ENCODE measurements around the gene FHL5. TPM values are rescaled to one million over a fixed set of nuclear protein-coding genes. Genes with fewer than 3 reads are reported as not detected.

FHL5 gene
- polyA plus RNA-seq, 2 of the 4 experiments (the other 2 are of a cell fraction), result not detected

DNA sequence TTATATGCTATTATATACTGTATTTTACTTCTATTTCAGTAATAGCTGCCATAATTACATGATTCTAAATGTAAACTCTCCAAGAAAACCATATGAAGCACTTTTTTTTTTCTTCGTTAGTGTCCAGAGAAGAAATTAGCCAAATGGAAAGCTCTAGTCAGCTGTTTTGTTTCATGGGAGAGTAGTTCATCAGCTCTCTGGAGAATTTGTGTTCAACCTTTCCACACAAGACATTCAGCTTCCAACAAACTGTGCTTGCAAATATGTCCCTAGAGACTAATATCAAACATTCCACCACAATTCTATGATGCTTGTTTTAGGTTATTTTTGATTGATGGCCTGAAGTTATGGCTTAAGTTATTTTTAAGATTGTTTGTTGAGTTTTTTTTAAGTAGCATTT is 19.5 kb downstream of the FHL5 start:
- TF ChIP-seq, protein P1, sequence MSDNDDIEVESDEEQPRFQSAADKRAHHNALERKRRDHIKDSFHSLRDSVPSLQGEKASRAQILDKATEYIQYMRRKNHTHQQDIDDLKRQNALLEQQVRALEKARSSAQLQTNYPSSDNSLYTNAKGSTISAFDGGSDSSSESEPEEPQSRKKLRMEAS (IDR thresholded peaks at IDR 0.05), result no peak
- TF ChIP-seq NFE2L2 (conservative IDR thresholded peaks at IDR 0.05; ENCODE audit: low read length), result no peak
- TF ChIP-seq TFCP2L1 (CRISPR knock-in tag; IDR thresholded peaks at IDR 0.05), result no peak
- no peak for TF ChIP-seq MAZ (IDR thresholded peaks at IDR 0.05; ENCODE audit: borderline replicate concordance, low read depth, low read length)
- no peak for TF ChIP-seq GATA3 (IDR thresholded peaks at IDR 0.05; ENCODE audit: borderline replicate concordance)
- no peak for TF ChIP-seq HOXB13 (CRISPR knock-in tag; IDR thresholded peaks at IDR 0.05; ENCODE audit: low read depth)
- no peak for TF ChIP-seq HEYL (CRISPR knock-in tag; IDR thresholded peaks at IDR 0.05)
- TF ChIP-seq KDM1A (IDR thresholded peaks at IDR 0.05; ENCODE audit: low read depth), result no peak
- no peak for TF ChIP-seq RNF2 (IDR thresholded peaks at IDR 0.05; ENCODE audit: borderline replicate concordance, low read depth)
- no peak for TF ChIP-seq FOSL2 (IDR thresholded peaks at IDR 0.05)
- TF ChIP-seq FOSL2 (CRISPR knock-in tag; IDR thresholded peaks at IDR 0.05), result no peak
- no peak for TF ChIP-seq CEBPB (IDR thresholded peaks at IDR 0.05)
- TF ChIP-seq SMC3 (IDR thresholded peaks at IDR 0.05), result no peak
- ChIA-PET POLR2A (no interaction called here), CTCF (no interaction called here)
- no peaks in the 10 kb centered on the region for H3K9me3 ChIP-seq
- WGBS (ENCODE audit: missing lambda C conversion rate), result 13% methylated on average over 1 of the region's 1 CpG
- H3K4me1 ChIP-seq, result no peaks in the 10 kb centered on the region
- no peak overlapping the region for H3K4me2 ChIP-seq
- DNase-seq (ENCODE audit: low read depth in 1 of 2, low spot score in 1 of 2), result no peak
- H3K27ac ChIP-seq, result no peak overlapping the region
- no peak overlapping the region for H3K4me3 ChIP-seq
- ATAC-seq, result no peak
- FAIRE-seq, result no peak

DNA sequence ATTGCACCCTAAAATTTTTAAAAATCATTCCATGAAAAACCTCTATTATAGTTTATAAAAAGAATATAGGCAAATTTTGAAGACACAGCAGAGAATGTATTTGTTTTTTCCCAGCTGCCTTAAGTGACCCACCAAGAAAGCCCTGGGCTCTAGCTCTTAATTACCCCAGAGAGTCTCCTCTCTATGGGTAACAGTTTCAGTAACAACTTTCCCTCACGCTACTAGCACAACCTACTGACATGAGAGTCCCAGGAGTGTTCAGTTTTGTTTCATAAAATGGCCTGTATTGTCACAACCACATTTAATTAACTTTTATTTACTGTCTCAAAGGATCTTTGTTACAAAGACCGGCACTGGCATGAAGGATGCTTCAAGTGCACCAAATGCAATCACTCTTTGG is 41.5 kb downstream of the FHL5 start:
- Histone ChIP-seq H3K4me1 (no peaks in the 10 kb centered on the region), H3K9me3 (no peaks in the 10 kb centered on the region), H3K27ac (no peak overlapping the region), H3K4me3 (no peak overlapping the region), H3K4me2 (no peak overlapping the region)
- ChIA-PET CTCF (no interaction called here), POLR2A (no interaction called here)
- ATAC-seq (no peak), DNase-seq (ENCODE audit: low read depth in 1 of 2, low spot score in 1 of 2) (no peak), FAIRE-seq (no peak)
- 3% methylated on average over 2 of the region's 2 CpGs for WGBS (ENCODE audit: missing lambda C conversion rate)
- no peak for TF ChIP-seq EHF (CRISPR knock-in tag; IDR thresholded peaks at IDR 0.05)

DNA sequence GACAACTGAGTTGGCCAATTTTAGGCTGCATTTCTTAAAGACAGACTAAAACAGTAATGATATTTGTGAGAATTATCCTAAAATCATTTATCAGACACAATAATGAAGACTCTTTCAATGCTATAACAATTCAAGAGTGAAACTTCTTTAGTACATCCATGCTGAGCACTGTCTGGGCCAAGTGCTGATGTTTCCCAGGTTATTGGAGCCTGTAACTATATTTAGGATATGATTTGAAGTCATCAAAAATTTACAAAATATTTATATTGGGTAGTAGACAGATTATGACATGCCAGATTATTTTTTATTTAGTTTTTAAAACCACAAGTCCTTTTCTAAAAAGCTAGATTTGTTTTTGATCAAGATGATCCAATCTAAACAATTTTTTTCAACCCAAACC is 45.1 kb downstream of the FHL5 start:
- TF ChIP-seq KDM5A (IDR thresholded peaks at IDR 0.05), result no peak
- no peak for TF ChIP-seq MYC (IDR thresholded peaks at IDR 0.05; ENCODE audit: borderline replicate concordance, low read length)
- TF ChIP-seq, protein P2, sequence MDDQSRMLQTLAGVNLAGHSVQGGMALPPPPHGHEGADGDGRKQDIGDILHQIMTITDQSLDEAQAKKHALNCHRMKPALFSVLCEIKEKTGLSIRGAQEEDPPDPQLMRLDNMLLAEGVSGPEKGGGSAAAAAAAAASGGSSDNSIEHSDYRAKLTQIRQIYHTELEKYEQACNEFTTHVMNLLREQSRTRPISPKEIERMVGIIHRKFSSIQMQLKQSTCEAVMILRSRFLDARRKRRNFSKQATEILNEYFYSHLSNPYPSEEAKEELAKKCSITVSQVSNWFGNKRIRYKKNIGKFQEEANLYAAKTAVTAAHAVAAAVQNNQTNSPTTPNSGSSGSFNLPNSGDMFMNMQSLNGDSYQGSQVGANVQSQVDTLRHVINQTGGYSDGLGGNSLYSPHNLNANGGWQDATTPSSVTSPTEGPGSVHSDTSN (IDR thresholded peaks at IDR 0.05), result no peak
- no peak for TF ChIP-seq KDM1A (IDR thresholded peaks at IDR 0.05; ENCODE audit: low read depth)
- TF ChIP-seq, protein P3, sequence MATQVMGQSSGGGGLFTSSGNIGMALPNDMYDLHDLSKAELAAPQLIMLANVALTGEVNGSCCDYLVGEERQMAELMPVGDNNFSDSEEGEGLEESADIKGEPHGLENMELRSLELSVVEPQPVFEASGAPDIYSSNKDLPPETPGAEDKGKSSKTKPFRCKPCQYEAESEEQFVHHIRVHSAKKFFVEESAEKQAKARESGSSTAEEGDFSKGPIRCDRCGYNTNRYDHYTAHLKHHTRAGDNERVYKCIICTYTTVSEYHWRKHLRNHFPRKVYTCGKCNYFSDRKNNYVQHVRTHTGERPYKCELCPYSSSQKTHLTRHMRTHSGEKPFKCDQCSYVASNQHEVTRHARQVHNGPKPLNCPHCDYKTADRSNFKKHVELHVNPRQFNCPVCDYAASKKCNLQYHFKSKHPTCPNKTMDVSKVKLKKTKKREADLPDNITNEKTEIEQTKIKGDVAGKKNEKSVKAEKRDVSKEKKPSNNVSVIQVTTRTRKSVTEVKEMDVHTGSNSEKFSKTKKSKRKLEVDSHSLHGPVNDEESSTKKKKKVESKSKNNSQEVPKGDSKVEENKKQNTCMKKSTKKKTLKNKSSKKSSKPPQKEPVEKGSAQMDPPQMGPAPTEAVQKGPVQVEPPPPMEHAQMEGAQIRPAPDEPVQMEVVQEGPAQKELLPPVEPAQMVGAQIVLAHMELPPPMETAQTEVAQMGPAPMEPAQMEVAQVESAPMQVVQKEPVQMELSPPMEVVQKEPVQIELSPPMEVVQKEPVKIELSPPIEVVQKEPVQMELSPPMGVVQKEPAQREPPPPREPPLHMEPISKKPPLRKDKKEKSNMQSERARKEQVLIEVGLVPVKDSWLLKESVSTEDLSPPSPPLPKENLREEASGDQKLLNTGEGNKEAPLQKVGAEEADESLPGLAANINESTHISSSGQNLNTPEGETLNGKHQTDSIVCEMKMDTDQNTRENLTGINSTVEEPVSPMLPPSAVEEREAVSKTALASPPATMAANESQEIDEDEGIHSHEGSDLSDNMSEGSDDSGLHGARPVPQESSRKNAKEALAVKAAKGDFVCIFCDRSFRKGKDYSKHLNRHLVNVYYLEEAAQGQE (IDR thresholded peaks at IDR 0.05), result no peak
- TF ChIP-seq SREBF2 (IDR thresholded peaks at IDR 0.05), result no peak
- no peak for TF ChIP-seq NR3C1 (IDR thresholded peaks at IDR 0.05)
- ATAC-seq (no peak), FAIRE-seq (no peak), DNase-seq (ENCODE audit: low read depth in 1 of 2, low spot score in 1 of 2) (no peak)
- Histone ChIP-seq H3K4me3 (no peak overlapping the region), H3K4me2 (no peak overlapping the region), H3K27ac (no peak overlapping the region), H3K9me3 (no peaks in the 10 kb centered on the region), H3K4me1 (no peaks in the 10 kb centered on the region)
- POLR2A ChIA-PET, result no interaction called here
- CTCF ChIA-PET, result interaction anchor here (0.6 kb wide), 1 partner anchor 259 kb away, joined by 7 read pairs; no protein-coding TSS in a partner anchor

All from A549 (cell line).